Fibroblast of skin of right biceps (primary cell): Measurements from ENCODE around the gene SMIM5.
A peak's percentile ranks its signal among the peaks of the same experiment; 100 is the strongest.

ENCODE experiments used
- DNase-seq: peaks from one replicate; pipeline ENCODE4 v3.0.0-alpha.2; 2013

Gene SMIM5

DNA sequence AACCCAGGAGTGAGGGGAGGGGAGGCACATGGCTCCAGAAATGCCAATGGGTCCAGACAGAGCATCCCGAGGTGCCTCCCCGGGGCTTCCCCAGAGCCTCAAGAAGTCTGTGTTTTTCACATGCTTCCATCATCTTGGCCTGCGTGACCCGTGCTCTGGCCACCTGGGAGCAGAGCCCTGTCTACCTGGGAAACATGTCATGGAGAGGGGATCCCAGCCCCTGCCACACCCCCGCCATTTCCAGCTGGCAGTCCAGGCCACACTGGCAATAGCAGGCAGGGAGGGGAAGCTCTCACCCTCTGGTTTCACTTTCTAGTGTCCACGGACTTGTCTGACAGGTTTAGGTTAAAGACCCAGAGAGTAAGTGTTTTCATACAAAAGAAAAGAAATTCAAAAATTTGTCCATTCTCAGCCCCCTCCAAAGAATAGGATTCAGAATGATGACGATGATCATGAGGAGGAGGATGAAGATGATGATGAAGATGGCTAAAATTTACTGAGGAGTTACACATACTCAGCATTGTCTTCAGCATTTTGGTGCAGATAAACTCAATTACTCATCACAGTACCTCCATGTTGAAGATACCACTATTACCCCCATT is 9.0 kb downstream of the SMIM5 start:
- DNase-seq = no peak

DNA sequence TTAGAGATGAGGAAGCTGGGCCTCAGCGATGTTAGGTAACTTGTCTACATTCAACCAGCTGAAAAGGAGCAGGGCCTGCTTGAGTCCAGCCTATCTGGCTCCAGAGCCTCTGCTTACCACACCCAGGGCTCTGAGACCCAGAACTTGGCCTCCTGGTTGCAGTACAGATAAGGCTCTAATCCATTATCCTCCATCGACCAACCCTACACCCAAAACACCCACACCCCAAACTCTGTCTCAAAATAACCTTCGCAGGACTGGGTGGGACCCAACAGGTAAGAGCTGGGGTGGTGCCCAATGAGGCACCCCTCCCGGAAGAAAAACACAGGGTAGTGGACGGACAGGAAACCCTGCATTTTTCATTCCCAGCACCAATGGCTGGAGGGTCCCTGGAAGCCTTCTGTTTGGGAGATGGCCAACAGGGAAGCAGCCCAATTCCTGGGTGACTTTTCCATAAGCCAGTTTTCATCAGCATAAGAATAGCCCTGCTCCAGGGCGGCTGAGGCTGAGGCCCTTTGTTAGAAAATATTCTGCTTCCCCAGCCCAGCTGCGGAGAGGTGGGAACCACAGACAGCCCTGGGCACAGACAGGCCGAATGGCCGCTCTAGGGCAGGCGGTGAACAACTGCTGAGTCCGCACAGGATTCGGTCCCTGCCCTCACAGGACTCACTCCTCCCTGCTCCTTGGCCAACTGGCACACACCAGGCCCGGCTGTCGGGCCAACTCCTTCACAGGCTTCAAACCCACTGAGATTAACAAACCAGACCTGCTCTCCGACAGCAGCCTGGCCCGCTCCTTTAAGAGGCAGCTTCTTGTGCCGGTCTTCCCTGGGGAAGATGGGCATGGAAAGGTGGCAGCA is 9.8 kb downstream of the SMIM5 start:
- no peak for DNase-seq

DNA sequence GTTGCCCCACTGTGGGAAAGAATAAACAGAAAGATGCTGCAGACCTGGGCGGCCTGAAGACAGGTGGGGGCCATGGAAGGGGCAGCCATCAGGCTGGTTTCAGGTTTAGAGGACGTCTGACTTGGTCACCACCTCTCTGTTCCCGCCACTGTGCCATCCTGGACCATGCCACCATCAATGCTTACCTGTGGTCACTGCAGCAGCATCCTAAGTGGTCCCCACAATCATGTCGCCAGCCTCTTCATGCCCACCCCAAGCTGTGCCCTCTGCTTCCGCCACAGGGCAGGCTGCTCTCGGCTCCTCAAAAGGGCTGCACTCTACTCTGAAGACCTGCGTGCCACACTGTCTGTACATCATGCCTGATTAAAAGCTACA is 10.4 kb downstream of the SMIM5 start:
- no peak for DNase-seq

DNA sequence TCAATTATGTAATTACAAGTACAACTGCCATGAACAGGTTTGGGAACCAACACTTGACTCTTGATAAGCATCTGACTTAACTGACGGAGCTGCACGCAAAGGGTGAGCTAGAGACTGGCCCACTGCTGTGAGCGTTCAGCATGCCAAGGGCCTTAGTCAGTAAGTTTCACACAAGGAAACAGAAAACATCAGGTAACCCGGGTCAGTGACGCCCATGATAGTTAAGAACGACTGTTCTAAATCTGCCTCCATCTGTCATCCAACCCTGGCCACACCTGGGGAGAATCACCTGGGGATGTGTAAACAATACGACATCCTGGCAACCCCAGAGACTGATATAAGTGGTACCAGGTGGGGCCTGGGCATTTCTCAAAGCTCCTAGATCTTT is 12.3 kb downstream of the SMIM5 start:
- DNase-seq = no peak

DNA sequence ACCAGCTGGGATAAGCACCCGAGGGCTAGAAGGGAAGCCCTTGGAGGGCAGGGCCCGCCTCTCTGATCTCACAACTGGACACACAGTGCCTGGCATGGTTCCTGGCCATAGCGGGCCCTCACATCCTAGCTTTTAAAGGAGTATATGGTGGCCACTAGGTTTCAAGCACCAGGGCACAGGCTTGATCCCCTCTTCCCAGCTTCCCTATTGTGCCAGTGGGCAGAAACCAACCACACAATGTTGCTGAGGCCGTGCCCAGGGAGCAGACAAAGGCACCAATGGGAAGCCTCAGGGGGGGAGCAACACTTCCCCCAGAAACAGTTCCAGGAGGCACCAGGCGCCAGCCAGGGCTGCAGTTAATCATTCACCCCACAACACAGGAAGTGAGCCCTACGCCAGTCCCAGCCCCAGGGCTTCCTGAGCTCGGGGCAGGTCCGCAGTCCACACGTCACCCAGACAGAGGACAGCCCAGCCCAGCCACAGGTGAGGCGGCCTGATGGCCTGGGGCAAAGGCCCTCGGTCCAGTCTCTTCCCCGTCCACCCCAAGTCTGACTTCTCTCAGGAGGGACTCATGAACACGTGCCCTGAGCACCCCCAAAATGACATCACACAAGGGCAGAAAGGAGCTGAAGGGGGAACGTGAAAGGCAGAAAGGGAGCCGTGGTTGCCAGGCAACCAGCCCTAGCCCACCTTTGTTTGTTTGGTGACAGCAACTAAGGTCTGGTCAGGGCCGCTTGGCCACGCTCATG is 12.8 kb downstream of the SMIM5 start:
- no peak for DNase-seq

GRCh38 chr17:75646638-75646992 is 13.4 kb downstream of the SMIM5 start:
- no peak for DNase-seq

GRCh38 chr17:75647061-75647460 is 13.8 kb downstream of the SMIM5 start:
- no peak for DNase-seq

DNA sequence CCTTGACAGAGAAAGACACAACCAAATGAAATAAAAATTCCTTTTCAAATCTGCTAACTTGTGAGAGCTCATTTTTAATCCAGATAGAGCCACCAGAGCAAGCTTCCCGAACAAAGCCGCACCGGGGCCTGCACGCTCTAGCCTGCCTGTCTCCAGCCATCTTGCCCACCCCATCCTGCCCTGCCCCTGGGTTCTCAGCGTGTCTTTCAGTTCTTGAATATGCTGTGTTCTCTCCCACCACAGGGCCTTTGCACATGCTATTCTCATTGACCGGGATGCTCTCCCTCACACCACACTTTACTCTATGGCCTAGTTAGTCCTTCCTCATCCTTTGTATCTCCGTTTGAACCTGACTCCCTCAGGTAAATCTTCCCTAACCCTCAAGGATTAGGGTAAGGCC is 14.7 kb downstream of the SMIM5 start:
- DNase-seq = no peak

DNA sequence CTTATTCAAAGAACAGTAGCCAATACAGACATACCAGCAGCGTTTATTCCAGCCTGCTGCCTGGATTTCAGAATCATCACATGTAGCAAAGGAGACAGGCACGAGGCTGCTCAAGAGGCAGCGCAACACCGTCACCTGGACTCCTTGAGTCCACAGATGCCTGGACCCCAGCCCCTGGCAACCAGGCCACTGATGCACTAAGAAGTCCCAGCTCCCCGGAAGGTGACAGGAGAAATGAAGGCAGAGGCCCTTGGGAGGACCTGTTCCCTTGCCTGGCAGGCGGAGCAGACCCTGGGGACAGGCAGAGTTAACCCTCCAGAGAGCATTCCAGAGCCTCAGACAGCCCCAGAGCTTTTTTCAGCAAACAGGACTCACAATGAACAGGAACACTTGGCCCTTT is 16.5 kb downstream of the SMIM5 start:
- DNase-seq = no peak

- DNase-seq = no peak
These were observed 17.6 kb downstream of the SMIM5 start for GRCh38 chr17:75650874-75651273.

GRCh38 chr17:75652341-75652740 is 19.1 kb downstream of the SMIM5 start:
- DNase-seq = no peak

GRCh38 chr17:75652934-75653549 is 19.8 kb downstream of the SMIM5 start:
- DNase-seq = peak; percentile 42

DNA sequence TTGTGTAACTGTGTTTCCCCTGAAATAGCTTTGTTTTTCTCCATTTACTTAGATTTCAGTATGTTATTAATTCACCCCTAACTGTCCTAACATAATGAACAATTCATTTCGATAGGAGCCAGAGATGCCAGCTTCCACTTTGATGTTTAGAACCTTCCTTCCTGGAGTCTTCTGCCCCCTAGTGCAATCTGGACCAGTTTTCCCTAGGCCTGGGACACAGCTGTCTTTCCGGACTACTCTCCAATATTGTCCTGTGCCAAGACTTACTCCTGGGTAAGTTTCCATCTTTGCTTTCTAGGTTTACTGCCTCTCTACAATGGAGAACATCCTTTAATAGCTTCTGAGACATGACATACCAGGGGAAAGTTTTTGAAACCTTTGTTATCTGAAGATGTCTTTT is 20.9 kb downstream of the SMIM5 start:
- DNase-seq = no peak

- DNase-seq = no peak
These were observed 25.0 kb downstream of the SMIM5 start for GRCh38 chr17:75658237-75658636.

GRCh38 chr17:75661531-75661930 is 28.3 kb downstream of the SMIM5 start:
- no peak for DNase-seq

DNA sequence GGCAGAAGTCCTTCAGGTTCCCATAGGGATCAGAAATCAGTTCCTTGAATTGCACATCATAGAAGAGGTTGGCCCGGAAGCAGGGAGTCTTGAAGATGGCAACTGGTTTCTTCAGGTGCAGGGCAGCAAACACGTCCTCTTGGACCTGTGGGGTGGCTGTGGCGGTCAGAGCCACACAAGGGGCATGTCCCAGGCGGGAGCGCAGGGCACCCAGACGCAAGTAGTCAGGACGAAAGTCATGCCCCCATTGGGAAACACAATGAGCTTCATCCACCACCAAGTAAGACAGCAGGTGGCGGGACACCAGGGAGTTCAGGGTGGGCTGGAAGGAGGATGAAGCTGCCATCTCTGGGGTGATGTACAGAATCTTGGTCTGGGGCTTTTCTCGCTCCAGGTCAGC is 29.3 kb downstream of the SMIM5 start:
- no peak for DNase-seq

- no peak for DNase-seq
These were observed 30.9 kb downstream of the SMIM5 start for GRCh38 chr17:75664099-75664549.

GRCh38 chr17:75665981-75666380 is 32.7 kb downstream of the SMIM5 start:
- no peak for DNase-seq

- peak; percentile 98 for DNase-seq
These were observed 33.9 kb downstream of the SMIM5 start, which contains the start of the genes RECQL5 and SAP30BP for GRCh38 chr17:75666959-75667790. RECQL5 (minus strand) TSS chr17:75667154; CDS start chr17:75666557, 597 bp downstream. SAP30BP (plus strand) TSS chr17:75667338; CDS start chr17:75667373, 35 bp downstream.

DNA sequence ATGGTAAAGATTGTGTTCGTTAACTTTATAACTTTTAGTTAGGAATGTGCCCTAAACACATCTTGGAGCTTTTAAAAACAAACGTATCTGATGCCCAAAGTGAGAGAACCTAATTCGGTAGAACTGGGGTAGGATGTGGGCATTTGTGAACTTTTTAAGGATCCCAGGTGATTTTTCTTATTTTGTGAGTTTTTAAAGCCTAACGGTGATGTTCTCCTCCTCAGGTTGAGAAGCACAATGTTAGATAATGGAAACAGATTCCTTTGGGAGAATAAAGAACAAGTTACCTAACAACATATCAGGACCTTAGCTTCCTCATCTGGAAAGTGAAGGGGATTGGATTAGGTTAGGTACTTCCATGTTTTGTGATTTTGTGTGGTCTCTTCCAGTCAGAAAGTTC is 34.6 kb downstream of the SMIM5 start:
- no peak for DNase-seq

- no peak for DNase-seq
These were observed 35.3 kb downstream of the SMIM5 start for GRCh38 chr17:75668489-75668888.

DNA sequence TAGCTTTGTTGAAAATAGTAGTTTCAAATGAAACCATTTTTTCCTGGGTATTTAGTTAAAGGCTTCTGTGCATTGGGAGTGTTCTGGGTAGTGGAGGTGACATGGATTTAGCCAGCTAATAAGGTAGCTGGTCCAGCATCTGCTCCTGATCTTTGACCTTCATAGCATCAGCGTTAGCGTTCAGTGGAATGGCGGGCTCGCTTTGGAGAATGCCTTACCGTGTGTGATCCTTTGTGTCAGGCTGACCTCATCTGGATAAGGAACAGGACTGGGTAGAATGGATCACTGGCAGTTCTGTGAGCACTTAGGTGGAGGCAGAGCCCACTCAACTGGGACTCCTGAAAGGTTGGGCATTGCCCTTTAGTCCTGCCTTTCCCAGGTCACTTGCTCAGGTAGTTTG is 37.6 kb downstream of the SMIM5 start:
- no peak for DNase-seq
